Vagina (tissue), 2 donors: ENCODE measurements around the gene CSMD2.

ENCODE experiments used
- CTCF ChIP-seq, 3 experiments: fragments of 450-650 bp in 2 of 3; fragments of 200-600 bp in 1 of 3; sonication (generic) in 1 of 3; IDR thresholded peaks; one replicate each; pipeline ENCODE4 v1.5.1; 2017 to 2019; ENCODE audit warnings: antibody characterized with exemption in 3 of 3, mild to moderate bottlenecking in 2 of 3, moderate library complexity in 2 of 3
- POLR2A ChIP-seq, 2 donors: fragments of 450-650 bp; IDR thresholded peaks; one replicate each; pipeline ENCODE4 v1.6.1; 2017; ENCODE audit warnings: antibody characterized with exemption in 2 of 2, mild to moderate bottlenecking in 2 of 2, moderate library complexity in 2 of 2
- POLR2AphosphoS5 ChIP-seq, 2 donors: sonication (generic); formaldehyde crosslinking; IDR thresholded peaks; one replicate each; pipeline ENCODE4 v1.9.0; 2017; ENCODE audit warnings: antibody characterized with exemption in 2 of 2, mild to moderate bottlenecking in 2 of 2, low read depth in 1 of 2; ENCODE audit not compliant: insufficient read depth in 1 of 2

- TF ChIP-seq POLR2A (IDR thresholded peaks at IDR 0.05) (no peak), CTCF (IDR thresholded peaks at IDR 0.05) (no peak), POLR2AphosphoS5 (IDR thresholded peaks at IDR 0.05; ENCODE audit: insufficient read depth in 1 of 2, low read depth in 1 of 2) (no peak)
Observed at GRCh38 chr1:33741749-33742148, 423.3 kb downstream of the CSMD2 start.
